Endometrium (tissue), 2 donors: Measurements from ENCODE around the gene ASCL1.

Experiments
- FAIRE-seq: peaks from 2 replicates; lab custom pipeline; 2012; peaks lifted over from hg19 to GRCh38; lab: Jason Lieb, UNC
- donor health status: control.
- donor health status: control.

The ASCL1 gene

DNA sequence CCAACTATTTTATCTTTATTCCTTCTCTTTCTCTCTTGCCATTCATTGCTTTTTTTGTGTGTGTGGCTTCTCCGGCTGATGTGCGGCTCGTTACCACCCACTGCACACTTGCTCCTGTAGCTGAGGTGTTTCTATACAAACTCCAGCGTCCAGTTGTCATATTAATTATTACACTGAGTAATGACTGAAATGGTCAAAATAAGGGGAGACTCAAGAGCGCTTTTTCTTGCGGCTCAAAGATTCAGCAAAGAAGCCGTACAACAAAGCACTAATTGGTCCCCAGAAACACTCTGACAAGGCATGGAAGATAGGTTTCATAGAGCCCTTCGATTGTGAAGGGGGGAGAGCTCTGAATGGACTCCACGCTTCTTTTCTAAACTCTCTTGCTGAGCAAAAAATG is 5.6 kb upstream of the ASCL1 start:
- no peak for FAIRE-seq

DNA sequence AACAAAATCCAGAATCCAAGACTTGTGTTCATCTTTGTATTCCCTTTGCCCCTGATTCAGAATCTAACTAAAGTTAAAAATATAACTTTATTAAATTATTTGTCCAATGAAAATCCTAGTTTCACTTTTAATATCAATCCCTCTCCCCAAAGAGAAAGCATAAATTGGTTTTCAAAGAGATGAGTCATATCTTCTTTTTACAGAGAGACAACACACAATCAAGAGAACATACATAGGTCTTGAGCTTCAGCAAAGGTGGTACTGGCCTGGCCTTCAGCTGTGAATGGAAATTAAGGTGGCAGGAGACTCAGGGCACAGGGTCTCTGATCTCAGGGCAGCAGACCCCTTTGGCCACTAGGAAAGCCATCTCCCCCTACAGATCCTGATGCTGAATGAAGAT is 4.3 kb upstream of the ASCL1 start:
- no peak for FAIRE-seq

DNA sequence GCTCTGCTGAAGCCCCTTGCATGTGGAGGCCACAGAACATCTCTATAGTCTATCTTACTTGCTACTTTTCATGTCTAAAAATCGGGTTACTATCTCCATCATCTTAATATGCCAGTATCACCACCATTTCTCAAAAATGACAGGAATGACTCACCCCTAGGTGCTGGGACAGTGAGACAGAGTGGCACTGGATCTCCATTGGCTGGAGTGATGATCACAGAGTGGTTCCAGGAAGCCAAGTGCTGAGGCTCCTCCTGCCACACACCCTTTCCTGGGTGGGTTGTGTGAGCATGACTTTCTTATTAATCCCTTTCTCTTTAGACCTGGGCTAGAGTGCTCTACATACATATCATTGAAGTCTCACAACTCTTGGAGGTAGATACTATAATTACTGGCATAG is 3.3 kb upstream of the ASCL1 start:
- FAIRE-seq: no peak

DNA sequence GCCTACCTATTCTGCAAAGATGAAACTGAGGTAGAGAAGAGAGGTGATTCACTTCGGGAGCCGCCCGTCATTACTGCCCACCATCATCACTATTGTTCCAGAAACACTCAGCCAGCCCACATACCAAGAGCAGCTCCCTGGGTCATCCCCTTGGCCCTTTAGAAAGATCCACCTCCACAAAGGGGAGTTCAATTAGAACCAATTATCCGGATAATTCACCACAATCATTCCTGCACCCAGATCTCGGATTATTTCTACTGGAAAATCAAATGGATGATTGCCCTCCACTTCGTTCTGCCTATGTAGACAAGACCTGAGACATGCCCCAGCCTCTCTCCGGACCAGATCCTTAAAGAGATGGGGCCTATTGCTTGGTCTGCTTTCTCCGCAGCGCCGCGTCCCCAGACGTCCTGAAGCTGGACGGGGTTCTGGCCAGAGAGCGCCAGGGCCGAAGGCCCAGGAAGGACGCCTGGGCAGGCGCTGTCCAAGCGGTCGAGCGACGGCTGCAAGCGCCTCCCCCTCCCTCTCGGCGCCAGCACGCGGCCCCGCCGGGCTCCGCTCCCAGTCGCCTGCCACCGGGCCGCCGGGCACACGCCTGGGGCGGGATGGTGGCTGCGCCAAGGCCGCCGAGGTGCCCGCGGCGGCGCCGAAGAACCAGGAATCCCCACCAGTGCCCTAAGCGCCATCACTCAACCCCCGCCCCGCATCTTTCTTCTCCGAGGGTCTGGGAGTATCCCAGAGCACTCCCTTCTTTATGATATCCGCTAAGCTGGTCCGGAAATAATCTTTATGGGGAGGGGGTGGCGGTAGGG is 1.3 kb upstream of the ASCL1 start:
- FAIRE-seq: no peak

DNA sequence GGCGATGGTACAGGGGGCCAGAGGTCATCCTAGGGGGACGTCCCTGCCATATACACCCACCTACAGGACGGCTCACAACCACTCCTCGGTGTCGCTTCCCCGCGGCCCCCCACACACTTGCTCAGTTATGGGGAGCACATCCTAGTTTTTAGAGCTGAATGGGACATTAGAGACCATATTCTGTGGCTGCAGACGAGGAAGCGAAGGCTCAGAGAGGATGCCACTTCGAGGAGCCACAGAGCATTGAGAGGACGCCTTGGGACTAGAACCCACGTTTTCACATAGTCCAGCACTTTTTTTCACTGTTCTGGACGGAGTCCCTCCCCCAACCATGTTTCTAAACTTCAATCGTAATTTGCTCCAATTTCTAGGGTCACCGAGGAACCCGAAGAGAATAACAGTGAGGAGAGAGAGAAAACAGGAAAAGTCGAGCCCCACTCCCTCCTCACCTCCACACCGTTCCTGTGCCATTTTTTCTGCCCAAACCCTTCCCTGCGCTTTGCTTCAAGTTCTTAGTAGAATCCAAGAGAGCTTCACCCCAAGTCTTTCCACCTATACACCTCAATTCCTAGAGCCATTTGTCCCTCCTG is 641 bp upstream of the ASCL1 start:
- FAIRE-seq: no peak

DNA sequence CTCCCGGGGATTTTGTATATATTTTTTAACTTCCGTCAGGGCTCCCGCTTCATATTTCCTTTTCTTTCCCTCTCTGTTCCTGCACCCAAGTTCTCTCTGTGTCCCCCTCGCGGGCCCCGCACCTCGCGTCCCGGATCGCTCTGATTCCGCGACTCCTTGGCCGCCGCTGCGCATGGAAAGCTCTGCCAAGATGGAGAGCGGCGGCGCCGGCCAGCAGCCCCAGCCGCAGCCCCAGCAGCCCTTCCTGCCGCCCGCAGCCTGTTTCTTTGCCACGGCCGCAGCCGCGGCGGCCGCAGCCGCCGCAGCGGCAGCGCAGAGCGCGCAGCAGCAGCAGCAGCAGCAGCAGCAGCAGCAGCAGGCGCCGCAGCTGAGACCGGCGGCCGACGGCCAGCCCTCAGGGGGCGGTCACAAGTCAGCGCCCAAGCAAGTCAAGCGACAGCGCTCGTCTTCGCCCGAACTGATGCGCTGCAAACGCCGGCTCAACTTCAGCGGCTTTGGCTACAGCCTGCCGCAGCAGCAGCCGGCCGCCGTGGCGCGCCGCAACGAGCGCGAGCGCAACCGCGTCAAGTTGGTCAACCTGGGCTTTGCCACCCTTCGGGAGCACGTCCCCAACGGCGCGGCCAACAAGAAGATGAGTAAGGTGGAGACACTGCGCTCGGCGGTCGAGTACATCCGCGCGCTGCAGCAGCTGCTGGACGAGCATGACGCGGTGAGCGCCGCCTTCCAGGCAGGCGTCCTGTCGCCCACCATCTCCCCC is 777 bp downstream of the ASCL1 start:
- no peak for FAIRE-seq

DNA sequence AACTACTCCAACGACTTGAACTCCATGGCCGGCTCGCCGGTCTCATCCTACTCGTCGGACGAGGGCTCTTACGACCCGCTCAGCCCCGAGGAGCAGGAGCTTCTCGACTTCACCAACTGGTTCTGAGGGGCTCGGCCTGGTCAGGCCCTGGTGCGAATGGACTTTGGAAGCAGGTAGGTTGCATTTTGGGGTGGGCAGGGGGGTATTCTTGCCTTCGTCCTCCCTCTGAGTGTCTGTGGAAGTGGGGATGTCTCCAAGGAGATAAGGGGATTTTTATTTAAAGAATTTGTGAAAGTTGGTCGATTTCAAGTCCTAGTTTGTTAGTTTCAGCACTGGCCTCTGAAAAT is 1.3 kb downstream of the ASCL1 start:
- no peak for FAIRE-seq

DNA sequence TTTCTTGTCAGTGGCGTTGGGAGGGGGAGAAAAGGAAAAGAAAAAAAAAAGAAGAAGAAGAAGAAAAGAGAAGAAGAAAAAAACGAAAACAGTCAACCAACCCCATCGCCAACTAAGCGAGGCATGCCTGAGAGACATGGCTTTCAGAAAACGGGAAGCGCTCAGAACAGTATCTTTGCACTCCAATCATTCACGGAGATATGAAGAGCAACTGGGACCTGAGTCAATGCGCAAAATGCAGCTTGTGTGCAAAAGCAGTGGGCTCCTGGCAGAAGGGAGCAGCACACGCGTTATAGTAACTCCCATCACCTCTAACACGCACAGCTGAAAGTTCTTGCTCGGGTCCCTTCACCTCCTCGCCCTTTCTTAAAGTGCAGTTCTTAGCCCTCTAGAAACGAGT is 1.9 kb downstream of the ASCL1 start:
- no peak for FAIRE-seq

DNA sequence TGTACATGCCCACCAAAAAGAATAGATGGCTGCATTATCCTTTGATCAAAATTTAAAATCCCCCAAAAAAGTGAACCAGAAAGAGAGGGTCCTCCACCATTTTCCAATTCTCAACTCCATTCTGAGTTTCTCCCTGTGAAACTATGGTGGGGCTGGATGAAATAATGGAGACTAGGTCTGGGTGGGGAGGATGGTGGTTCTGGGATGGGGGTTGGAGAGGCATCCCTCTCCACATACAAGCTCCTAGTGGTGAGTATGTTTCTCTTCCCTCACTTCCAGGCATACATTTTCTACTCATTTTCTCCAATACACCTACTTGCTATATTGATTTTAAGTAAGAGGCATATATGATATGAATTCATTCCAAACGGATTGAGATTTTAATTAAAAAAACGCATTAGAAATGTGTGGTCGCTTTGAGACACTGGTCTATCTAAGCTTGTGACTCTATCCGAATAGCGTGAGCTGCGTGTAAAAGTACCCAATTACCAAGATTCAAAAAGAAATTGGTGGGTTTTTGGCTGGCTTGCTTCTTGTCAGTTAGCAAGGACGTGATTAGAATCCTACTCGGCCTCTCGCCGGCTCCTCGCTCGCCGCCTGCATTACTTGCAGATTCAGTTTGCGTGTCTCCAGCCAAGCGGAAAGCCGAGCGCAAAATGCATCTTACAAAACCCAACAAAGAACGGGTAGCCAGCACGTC is 3.4 kb downstream of the ASCL1 start:
- no peak for FAIRE-seq

DNA sequence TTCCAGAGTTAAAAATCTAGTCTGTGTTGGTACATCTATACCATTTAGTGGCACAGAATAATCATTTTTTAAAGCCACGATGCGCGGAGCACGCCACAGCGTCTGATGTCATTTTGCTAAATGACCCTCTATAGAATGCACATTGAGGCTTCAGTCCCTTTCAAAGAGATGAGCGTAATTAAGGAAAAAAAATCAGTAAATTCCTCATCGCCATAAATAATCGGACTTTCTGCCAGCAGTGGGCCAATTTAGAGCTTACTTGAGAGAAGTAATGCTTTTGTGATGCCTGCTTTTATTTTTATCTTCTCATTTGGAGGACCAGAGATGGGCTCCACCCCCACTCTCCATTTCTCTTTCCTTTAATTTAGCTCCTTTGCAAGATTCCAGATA is 4.0 kb downstream of the ASCL1 start:
- no peak for FAIRE-seq

DNA sequence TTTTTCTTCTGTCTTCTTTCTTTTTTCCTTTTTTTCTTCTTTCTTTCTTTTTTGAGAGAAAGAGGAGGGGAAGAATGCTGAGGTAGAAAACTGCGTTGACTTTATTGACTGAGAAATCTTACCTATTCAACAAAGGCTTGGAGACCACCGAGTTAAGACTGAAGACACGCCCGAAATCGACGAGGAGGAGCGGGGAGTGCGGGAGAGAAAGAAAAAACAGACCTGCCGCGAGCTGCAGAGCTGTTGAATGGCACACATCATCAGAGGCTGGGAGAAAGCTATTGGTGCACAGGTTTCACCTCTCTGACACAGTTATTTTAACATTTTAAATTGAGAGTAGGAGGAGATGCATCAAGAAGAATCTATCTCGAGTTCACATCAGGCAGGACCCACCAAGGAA is 5.1 kb downstream of the ASCL1 start:
- FAIRE-seq: no peak

DNA sequence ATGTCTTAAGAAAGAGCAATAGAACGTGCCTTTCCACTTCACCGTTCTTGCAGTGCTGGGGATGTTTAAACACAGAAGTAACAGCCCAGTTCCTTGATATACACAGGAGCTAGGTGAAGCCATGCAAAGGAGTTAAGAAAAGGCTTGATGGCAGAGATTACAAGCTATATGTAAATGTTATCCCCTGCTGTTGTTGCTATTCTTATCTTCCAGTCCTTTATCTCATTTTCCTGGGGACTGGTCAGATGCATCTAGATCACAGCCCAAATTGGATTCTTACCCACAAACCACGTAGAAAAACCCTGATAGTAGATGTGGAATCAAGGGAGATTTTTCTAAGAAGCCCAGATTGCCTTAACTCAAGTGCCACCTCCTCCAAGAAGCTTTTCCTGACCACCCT is 5.5 kb downstream of the ASCL1 start:
- FAIRE-seq: no peak

DNA sequence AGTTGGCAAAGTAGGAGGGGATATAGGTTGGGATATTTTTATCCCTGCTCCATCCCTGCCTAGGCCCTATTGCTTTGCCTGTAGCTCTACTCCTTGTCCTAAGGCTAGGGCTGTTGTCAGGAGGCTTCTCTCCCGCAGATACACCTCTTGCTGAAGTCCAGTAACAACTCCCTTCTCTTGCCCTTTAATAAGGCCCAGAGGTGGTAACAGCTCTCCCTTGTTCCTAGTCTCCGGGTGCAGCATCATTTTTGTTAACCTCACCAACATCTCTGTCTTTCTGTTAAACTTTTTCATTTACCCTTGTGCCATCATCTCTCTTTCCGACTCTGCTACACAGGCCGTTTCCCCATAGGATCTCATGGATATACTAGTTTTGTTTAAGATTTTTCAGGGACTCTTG is 6.3 kb downstream of the ASCL1 start:
- FAIRE-seq: no peak

DNA sequence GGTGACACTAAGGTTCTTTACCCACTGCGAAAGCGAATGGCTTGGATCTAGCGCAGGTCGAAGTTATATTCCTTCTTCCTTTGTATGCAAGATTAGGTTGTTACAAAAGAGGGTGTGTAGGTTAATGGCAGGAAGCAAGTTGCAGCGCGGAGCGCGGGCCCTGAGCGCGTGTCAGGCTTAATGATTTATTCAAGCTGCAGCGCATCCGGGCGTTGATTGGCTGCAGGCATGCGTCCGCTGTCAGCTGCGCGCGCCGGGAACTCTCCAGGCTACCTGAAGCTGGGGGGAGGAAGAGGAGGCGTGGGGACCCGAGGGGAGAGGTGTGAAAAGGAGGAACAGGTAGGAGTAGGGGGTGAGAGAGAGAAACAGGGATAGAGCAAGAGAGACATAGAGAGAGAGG is 7.4 kb downstream of the ASCL1 start:
- FAIRE-seq: no peak

DNA sequence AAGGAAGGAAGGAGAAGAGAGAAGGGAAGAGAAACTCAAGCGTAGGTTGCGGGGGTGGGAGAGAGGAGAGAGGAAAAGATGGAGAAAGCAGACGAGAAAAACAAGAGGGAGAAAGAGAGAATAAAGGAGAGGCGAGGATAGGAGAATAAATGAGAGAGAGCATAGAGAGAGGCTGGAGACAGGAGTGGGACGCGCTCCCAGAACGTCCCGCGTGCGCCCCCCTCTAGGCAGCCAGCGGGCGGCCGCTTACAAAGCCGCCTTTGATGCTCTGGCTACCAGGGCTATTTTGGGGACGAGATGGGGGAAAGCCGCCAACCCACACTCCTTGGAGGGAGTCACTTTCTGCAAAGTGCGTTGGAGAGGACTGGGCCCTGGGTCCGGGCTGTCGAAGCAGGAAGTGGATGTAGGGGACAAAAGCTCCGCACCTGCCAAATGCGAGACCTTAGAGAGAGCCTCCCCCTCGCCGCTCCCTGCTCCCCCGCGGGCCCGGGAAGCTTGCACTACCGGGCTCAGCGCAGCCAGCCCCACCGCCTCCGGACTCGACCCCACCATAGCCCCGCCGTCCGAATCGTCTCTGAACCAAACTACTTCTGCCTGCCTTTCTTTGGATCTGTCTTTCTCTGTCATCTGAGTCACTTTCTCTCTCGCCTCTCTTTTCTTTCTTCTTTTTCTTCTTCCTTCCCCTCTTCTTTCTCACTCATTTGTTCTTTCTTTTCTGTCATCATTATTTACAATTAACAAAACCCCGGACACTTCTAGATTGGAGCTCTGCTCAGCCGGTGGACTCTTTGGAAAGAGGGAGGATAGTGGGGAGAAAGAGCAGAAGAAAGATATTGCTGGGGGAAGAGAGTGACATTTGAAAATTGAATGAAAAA is 8.0 kb downstream of the ASCL1 start:
- FAIRE-seq: no peak

DNA sequence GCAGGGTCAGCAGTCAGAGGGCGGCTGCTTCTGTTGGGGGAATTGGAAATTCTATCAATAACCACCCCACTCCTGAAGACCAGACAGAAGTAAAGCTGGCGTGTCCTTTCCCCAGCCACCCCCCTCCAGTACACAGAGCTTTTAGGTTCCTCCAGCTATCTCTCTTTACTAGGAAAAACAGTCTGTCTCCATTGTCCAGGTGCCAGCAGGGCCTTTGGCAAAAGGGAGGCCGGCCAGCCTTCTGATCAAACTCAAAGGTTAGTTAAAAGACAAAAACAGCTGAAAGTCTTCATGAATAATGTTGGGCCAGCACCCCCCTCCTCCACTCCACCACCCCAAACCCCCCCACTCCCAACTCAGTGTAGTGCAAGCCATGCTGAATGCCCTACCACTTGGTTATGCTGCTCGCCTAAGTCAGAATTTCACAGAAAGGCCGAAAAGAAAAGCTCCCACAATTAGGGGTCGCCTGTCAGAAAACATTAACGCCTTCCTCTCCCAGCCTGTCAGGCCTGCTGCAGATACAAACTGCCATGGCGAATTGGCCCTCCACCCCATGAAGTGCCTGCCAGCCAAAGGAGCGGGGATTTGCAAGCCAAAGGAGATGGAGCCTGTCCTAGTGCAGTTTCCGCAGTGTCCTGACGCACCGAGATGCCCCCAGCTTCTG is 8.9 kb downstream of the ASCL1 start:
- no peak for FAIRE-seq

DNA sequence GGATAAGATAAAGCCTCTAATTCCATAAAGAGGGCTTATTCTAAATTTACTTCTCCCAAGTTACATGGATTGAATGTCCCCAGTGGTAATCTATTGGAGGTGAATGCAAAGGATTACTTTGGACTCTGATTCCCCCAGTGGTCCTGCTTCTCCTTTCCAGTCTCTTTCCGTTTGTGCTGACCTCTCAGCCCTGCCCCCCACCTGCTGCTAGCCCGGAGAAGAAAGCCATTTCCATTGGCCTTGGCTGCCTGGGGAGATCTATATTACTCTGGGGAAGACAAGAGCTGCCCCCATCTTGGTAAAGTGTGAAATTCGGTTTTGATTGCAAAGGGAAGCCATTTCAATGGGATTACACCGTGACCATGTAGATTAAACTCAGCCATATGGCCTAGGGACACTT is 13.3 kb downstream of the ASCL1 start:
- FAIRE-seq: no peak

DNA sequence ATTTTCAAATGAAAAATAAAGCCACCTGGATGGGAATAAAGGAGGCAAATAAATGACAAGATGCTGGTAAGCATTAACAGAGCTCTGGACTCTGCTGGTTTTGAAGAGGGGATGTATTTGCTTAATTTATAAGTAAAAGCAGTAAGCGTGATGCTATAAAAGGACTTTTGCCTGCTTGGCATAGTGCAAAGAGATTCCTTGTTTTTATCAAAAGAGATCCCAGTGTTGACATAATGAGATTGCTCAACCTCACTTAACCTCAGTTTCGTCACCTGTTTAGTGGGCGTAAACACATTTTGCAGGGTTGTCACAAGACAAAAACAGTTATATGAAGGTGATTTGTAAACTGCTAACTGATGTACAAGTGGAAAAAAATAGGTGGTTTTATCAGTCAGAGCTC is 13.8 kb downstream of the ASCL1 start:
- no peak for FAIRE-seq

DNA sequence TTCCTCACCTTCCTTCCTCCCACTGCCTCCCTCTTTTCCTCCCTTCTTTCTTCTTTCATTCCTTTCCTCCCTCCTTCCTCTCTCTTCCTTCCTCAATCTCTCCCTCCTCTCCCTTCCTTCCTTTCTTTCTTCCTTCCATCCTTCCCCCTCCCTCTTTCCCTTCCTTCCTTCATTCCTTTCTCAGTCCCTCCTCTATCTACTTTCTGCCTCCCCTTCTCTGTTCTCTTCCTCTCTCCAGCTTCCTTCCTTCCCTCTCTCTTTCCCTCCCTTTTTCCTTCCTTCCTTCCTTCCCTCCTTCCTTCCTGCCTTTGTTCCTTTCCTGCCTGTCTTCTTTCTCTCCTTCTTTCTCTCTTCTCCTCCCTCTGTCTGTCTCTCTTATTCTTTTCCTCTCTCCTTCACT is 16.1 kb downstream of the ASCL1 start:
- FAIRE-seq: no peak

DNA sequence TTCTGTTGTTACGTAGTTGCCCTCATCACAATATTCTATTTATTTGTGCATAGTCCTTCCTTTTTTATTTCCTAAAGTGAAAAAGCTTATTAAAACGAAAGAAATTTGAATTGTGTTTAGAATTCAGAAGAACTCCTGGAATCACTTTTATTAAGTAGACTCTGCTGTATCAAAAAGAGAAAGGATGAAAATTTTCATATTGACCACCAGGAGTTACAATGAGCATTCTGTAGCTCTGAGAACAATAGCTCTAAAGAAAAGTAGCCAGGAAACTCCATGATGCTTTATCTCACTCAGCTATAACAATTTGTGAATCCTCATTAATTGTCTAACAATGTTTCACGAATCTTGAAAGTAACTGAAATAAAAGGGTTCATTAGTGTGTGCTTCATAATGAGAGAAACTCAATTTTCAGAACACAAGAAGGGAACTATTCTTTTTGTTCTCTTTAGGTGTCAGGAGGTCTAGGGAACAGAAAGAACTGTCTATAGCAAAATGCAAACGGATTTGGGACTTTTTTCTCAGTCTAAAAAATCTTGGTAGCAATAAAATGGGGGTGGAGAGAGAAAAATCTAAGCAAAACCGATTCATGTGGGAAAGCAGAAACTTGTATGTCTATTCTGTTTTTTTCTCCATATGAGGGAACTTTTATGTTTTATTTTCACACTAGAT is 19.3 kb downstream of the ASCL1 start:
- FAIRE-seq: no peak
